Stomach (tissue), 9 donors: ENCODE data around the gene PEAK3. TPM values are rescaled to one million over a fixed set of nuclear protein-coding genes. Genes with fewer than 3 reads are reported as not detected.

Experiments
- DNase-seq, 2 donors: peaks; one replicate each; pipeline versions ENCODE4 v3.0.0 to v3.0.0-alpha.2; 2013 to 2019
- H3K27ac ChIP-seq, 5 donors: fragments of 200-600 bp in 4 of 5; sonication (generic) in 4 of 5; one replicate each; pipeline ENCODE4 v1.5.1; 2013 to 2019; ENCODE audit warnings: mild to moderate bottlenecking in 1 of 5, moderate library complexity in 1 of 5
- H3K27me3 ChIP-seq, 3 donors: fragments of 200-600 bp; sonication (generic); one replicate each; pipeline ENCODE4 v1.5.1; 2017 to 2019; ENCODE audit warnings: mixed run types in 1 of 3
- H3K36me3 ChIP-seq, 4 donors: fragments of 200-600 bp; sonication (generic); 1 replicate in 3 of 4; 2 replicates in 1 of 4; pipeline ENCODE4 v1.5.1; 2016 to 2019
- H3K4me1 ChIP-seq, 4 donors: fragments of 200-600 bp; sonication (generic); one replicate each; pipeline ENCODE4 v1.5.1; 2016 to 2019
- H3K4me3 ChIP-seq, 4 donors: fragments of 200-600 bp; sonication (generic) in 3 of 4; one replicate each; pipeline ENCODE4 v1.5.1; 2016 to 2019; ENCODE audit warnings: mild to moderate bottlenecking in 1 of 4
- H3K9me3 ChIP-seq, 4 donors: fragments of 200-600 bp; sonication (generic); one replicate each; pipeline ENCODE4 v1.5.1; 2016 to 2019
- CTCF ChIP-seq, 7 experiments: fragments of 450-650 bp in 4 of 7; fragments of 200-600 bp in 3 of 7; sonication (generic) in 3 of 7; IDR thresholded peaks; one replicate each; pipeline ENCODE4 v1.5.1; 2016 to 2019; ENCODE audit warnings: antibody characterized with exemption in 7 of 7, control low read depth in 2 of 7, mild to moderate bottlenecking in 1 of 7
- EP300 ChIP-seq: sonication (generic); formaldehyde crosslinking; IDR thresholded peaks from one replicate; pipeline ENCODE4 v1.6.1; 2017; ENCODE audit warnings: antibody characterized with exemption
- POLR2A ChIP-seq, 4 donors: fragments of 450-650 bp; IDR thresholded peaks; one replicate each; pipeline ENCODE4 v1.6.1; 2016; ENCODE audit warnings: antibody characterized with exemption in 4 of 4, control low read depth in 2 of 4, mild to moderate bottlenecking in 1 of 4, moderate library complexity in 1 of 4
- POLR2AphosphoS5 ChIP-seq, 3 donors: sonication (generic); formaldehyde crosslinking; IDR thresholded peaks; one replicate each; pipeline ENCODE4 v1.6.1; 2016; ENCODE audit warnings: antibody characterized with exemption in 3 of 3
- WGBS, 5 donors: extraction: QIAGEN DNeasy Blood & Tissue Kit in 3 of 5; methylation state at CpG; one replicate each; pipeline versions ENCODE4 v1.1.5 to v1.1.7; 2013 to 2018; 5-methylcytosine and 5-hydroxymethylcytosine counted together
- intact Hi-C: fragments of 100-400 bp; cut with DNase I; formaldehyde crosslinking; loops from one replicate; pipeline ENCODE4 v1.15.1; 2023; ENCODE audit warnings: low total_unique reads
- polyA plus RNA-seq, 3 donors: library from polyadenylated mRNA; stranded (reverse); fragments of 200-250 nt; gene quantifications; one replicate each; pipeline ENCODE4 v1.2.3, GENCODE V29; 2013
- total RNA-seq, 5 donors: library from RNA; depleted of rRNA; stranded (reverse); fragments of >200 nt; gene quantifications; one replicate each; pipeline versions ENCODE4 v1.1.0 to v1.2.3, GENCODE V29; 2014 to 2016
- donor health status: healthy with polysubstance abuse.
- donor health status: Bipolar disorder and iron deficiency.
- donor health status: healthy.

The PEAK3 gene
- total and polyA plus RNA-seq, 8 donors, result 0.15 to 1.4 (median 0.59) TPM; not detected in 4

GRCh38 chr19:2329149-2329478 lies 47.1 kb upstream of the PEAK3 start:
- Histone ChIP-seq H3K27ac (peak overlapping the region; percentile 80 to 92 (median 86)), H3K27me3 (no peaks in the 10 kb centered on the region), H3K9me3 (no peaks in the 10 kb centered on the region), H3K4me1 (peaks cover 54 to 84% (median 71%) of the 10 kb centered on the region in 4 donors), H3K36me3 (peaks cover 0 to 24% (median 20%) of the 10 kb centered on the region in 4 donors), H3K4me3 (peak overlapping the region; percentile 88 to 98 (median 93))
- intact Hi-C loops, result loop anchor here (10.0 kb wide), 1 partner anchor 94 kb away; the partner anchor contains the start of genes PLEKHJ1 and SF3A2
- no peak for DNase-seq
- TF ChIP-seq CTCF (IDR thresholded peaks at IDR 0.05) (no peak), POLR2A (IDR thresholded peaks at IDR 0.05) (no peak)
- WGBS, 5 donors, result 0 to 4% (median 3%) methylated on average over 10 to 16 of the region's 16 CpGs

- Histone ChIP-seq H3K4me1 (peaks cover 48 to 78% (median 66%) of the 10 kb centered on the region in 4 donors), H3K27me3 (no peaks in the 10 kb centered on the region), H3K4me3 (peak within 1 kb of the TSS; percentile 88 to 98 (median 93)), H3K27ac (peak within 1 kb of the TSS; percentile 80 to 92 (median 86)), H3K9me3 (no peaks in the 10 kb centered on the region), H3K36me3 (peaks cover 4 to 29% (median 24%) of the 10 kb centered on the region in 4 donors)
- 0 to 1% (median 0%) methylated on average over 44 to 89 of the region's 89 CpGs for WGBS, 5 donors
- TF ChIP-seq POLR2AphosphoS5 (IDR thresholded peaks at IDR 0.05) (peak; percentile 87 to 97 (median 90)), CTCF (IDR thresholded peaks at IDR 0.05) (no peak)
- intact Hi-C loops, result loop anchor here (10.0 kb wide), 1 partner anchor 94 kb away; the partner anchor contains the start of genes PLEKHJ1 and SF3A2
- peak; percentile 93 to 98 for DNase-seq
These were observed 46.6 kb upstream of the PEAK3 start, which contains the start of the genes LSM7 and SPPL2B for GRCh38 chr19:2328401-2329148. LSM7 (minus strand) TSS chr19:2328586; CDS start chr19:2328566, 20 bp downstream. SPPL2B (plus strand) TSS chr19:2328684; CDS start chr19:2328710, 26 bp downstream.

GRCh38 chr19:2327773-2328400 lies 45.9 kb upstream of the PEAK3 start:
- 0 to 1% (median 0%) methylated on average over 18 of the region's 18 CpGs for WGBS, 5 donors
- H3K36me3 ChIP-seq, result peaks cover 4 to 36% (median 31%) of the 10 kb centered on the region in 4 donors

GRCh38 chr19:2326699-2327360 lies 44.9 kb upstream of the PEAK3 start:
- TF ChIP-seq POLR2AphosphoS5 (IDR thresholded peaks at IDR 0.05) (no peak), EP300 (no peak), CTCF (IDR thresholded peaks at IDR 0.05) (no peak), POLR2A (IDR thresholded peaks at IDR 0.05) (no peak)
- H3K36me3 ChIP-seq, result peaks cover 7 to 47% (median 42%) of the 10 kb centered on the region in 4 donors
- peaks cover 36 to 61% (median 49%) of the 10 kb centered on the region in 4 donors for H3K4me1 ChIP-seq
- intact Hi-C loops, result loop anchor here (10.0 kb wide), 1 partner anchor 92 kb away; the partner anchor contains the start of genes PLEKHJ1 and SF3A2
- H3K27ac ChIP-seq, result peak overlapping the region in 2 of 5 donors; percentile 88 to 92
- no peaks in the 10 kb centered on the region for H3K9me3 ChIP-seq
- no peaks in the 10 kb centered on the region for H3K27me3 ChIP-seq
- DNase-seq, result no peak
- H3K4me3 ChIP-seq, result peak overlapping the region in 2 of 4 donors; percentile 92 to 94
- 86 to 91% (median 87%) methylated on average over 16 of the region's 16 CpGs for WGBS, 5 donors

More at GRCh38 chr19:2327773-2328400, 45.9 kb upstream of the PEAK3 start:
- intact Hi-C loops, result loop anchor here (10.0 kb wide), 1 partner anchor 93 kb away; the partner anchor contains the start of genes PLEKHJ1 and SF3A2
- Histone ChIP-seq H3K4me1 (peaks cover 44 to 71% (median 59%) of the 10 kb centered on the region in 4 donors), H3K27me3 (no peaks in the 10 kb centered on the region), H3K4me3 (peak overlapping the region; percentile 88 to 98 (median 93)), H3K27ac (peak overlapping the region; percentile 80 to 92 (median 86)), H3K9me3 (no peaks in the 10 kb centered on the region)
- TF ChIP-seq EP300 (no peak), POLR2AphosphoS5 (IDR thresholded peaks at IDR 0.05) (peak in 2 of 3 donors; percentile 52 to 67)
- peak; percentile 52 to 86 for DNase-seq
